ENCODE data around the gene ZSCAN12. TPM values are rescaled to one million over a fixed set of nuclear protein-coding genes. Genes with fewer than 3 reads are reported as not detected.

ZSCAN12 gene
- total and polyA plus RNA-seq, 2 of the 13 experiments (the other 11 are each of a cell fraction or from before 2014, with no cell fraction given): 2.8 to 8.9 TPM

GRCh38 chr6:28399350-28400121 is at the start of gene ZSCAN12 (continued):
- no peak for TF ChIP-seq ATF6 (CRISPR knock-in tag; conservative IDR thresholded peaks at IDR 0.05)
- TF ChIP-seq NFRKB (IDR thresholded peaks at IDR 0.05): no peak
- 0 out of 2 replicates have a peak, but pooled peaks have one; percentile 71 for TF ChIP-seq TRAFD1 (CRISPR knock-in tag; IDR thresholded peaks at IDR 0.05; ENCODE audit: borderline replicate concordance)
- TF ChIP-seq ZKSCAN8 (CRISPR knock-in tag; IDR thresholded peaks at IDR 0.05; ENCODE audit: borderline replicate concordance): peak; percentile 72
- 0 out of 2 replicates have a peak, but pooled peaks have one; percentile 59 for TF ChIP-seq GTF2F1 (IDR thresholded peaks at IDR 0.05; ENCODE audit: low read length)
- TF ChIP-seq ZKSCAN1 (IDR thresholded peaks at IDR 0.05; ENCODE audit: low read length): 0 out of 2 replicates have a peak, but pooled peaks have one; percentile 17
- TF ChIP-seq BATF2 (CRISPR knock-in tag; IDR thresholded peaks at IDR 0.05): no peak
- TF ChIP-seq MYPOP (CRISPR knock-in tag; IDR thresholded peaks at IDR 0.05): peak; percentile 97
- TF ChIP-seq CSRNP1 (CRISPR knock-in tag; IDR thresholded peaks at IDR 0.05): peak; percentile 80
- TF ChIP-seq HDAC6 (IDR thresholded peaks at IDR 0.05; ENCODE audit: low read depth, low read length): no peak
- TF ChIP-seq ZNF468 (CRISPR knock-in tag; IDR thresholded peaks at IDR 0.05): peak; percentile 59; the same call in 1 of the 2 replicates
- peak; percentile 91 for TF ChIP-seq SAFB2 (CRISPR knock-in tag; IDR thresholded peaks at IDR 0.05; ENCODE audit: borderline replicate concordance, low read depth)
- no peak for TF ChIP-seq SCMH1 (CRISPR knock-in tag; IDR thresholded peaks at IDR 0.05; ENCODE audit: borderline replicate concordance)
- TF ChIP-seq ZMYM2 (CRISPR knock-in tag; IDR thresholded peaks at IDR 0.05): peak; percentile 87
- no peak for TF ChIP-seq PBX2 (CRISPR knock-in tag; IDR thresholded peaks at IDR 0.05)
- no peak for TF ChIP-seq JARID2 (CRISPR knock-in tag; IDR thresholded peaks at IDR 0.05; ENCODE audit: insufficient replicate concordance)
- no peak for TF ChIP-seq CENPX (CRISPR knock-in tag; IDR thresholded peaks at IDR 0.05)
- TF ChIP-seq MZF1 (CRISPR knock-in tag; IDR thresholded peaks at IDR 0.05; ENCODE audit: borderline replicate concordance): no peak
- no peak for TF ChIP-seq KDM1A (CRISPR knock-in tag; IDR thresholded peaks at IDR 0.05)
- 0 out of 2 replicates have a peak, but pooled peaks have one; percentile 53 for TF ChIP-seq U2AF2 (IDR thresholded peaks at IDR 0.05; ENCODE audit: low read depth, low read length)

Data from HepG2 (cell line).